HG03432 (cell line): ENCODE data around the gene GNG12.

ENCODE experiments used
- ATAC-seq: cut with Tn5 transposase; IDR thresholded peaks from one replicate; pipeline ENCODE4 v1.9.1; 2021; ENCODE audit warnings: mild to moderate bottlenecking, moderate library complexity; ENCODE audit not compliant: unreplicated experiment

GNG12 gene

DNA sequence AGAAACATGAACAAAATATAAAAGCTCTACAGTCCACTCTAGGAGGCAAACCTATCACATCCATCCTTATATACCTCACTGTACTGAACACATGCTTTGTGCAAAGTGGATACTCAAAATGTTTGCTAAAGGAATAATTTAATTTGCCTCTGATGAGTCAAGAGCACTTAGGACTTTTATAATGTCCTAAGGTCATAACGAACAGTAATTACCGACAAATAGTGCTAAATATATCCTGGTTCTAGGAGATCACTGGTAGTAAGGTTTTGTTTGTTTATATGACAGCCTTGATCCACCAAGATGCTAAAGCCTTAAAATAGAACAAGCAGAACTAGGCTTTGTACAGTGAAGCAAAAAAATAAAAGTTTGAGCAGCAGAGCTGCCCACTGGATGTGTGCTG, 77.6 kb downstream of the GNG12 start:
- ATAC-seq: no peak

DNA sequence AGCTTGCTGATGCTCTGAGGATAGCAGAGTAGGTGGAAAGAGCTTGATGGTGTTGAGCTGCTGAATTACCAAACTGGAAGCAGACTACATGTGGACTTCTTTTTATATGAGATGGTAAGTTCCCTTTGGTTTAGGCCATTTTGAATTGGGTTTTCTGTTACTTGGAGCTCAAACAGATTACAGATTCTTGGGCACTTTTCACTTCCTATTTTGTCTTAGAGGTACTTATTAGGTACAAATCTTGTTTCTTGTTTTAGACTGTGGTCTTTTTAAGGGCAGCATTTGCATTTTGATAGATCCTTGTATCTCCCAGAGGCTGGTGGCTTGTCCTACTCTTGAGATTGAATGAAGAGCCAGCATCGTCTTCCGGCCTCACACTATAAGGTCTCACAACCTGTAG, 78.1 kb downstream of the GNG12 start:
- ATAC-seq: no peak

DNA sequence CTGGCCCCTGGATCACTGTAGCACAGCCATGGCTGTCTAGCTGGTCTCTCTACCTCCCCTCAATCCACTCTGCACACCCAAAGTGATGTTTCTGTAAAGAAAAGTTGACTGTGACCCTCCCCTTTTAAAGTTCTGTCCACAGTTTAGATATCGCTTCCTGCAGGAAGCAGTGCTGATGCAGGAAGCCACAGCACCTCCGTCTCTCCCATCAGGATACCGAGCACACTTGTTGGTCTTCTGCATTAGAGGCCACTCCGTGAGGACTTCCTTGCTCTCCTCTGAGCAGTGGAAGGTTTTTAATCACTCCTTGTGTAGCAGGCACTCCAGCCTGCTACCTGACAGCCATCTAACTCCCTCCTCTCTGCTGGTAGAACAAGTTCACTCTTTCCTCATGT, 78.7 kb downstream of the GNG12 start:
- no peak for ATAC-seq

DNA sequence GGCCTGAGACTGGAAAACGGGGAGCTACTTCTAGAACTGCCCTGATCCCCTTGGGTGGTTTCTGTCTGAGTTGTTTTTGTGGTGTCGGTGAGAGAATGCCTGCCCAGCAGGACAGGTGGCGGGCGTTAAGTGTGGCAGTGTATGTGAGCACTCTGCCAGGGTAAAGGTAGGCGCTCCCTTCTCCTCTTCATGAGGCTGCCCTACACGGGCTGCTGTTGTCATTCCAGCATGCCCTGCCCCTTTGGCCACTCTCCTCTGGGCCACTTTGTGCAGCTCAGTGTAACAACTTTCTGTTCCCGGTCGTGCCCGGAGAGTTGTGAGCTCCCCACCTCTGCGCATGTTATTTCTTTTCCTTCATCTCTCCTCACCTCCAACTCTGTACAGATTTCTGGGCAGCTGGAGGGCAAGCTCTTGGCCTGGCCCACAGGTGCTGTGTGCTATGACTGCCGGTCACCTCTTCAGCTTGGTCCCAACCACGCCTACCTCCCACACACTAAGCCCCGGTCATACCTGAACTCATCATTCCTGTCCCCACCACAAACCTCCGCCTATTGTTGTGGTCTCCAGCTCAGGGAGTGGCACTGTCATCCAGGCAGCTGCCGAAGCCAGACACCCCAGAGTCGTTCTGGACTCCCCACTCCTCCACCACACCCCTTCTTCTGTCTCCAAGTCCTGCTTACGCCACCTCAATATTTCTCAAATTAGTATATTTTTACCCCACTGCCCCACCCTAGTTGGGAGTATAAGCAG, 79.3 kb downstream of the GNG12 start:
- ATAC-seq: no peak

DNA sequence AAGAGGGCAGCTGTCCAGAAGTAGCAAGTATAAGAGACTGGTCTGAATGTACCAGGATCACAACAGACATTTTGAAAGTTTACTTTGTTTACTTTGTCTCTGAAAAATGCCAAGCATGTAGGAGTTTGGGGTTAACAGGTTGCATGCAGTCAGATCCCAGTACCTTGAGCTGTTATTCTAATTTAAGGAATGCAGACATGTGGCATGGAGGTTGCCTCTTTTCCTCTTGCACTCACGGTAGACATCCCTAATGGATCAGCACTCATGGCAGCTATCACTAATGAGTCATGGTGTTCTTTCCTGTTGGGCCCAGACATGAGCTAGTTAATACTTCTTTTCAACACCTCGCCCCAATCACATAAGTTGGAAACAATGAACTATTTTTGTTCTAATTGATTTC, 81.0 kb downstream of the GNG12 start:
- no peak for ATAC-seq

DNA sequence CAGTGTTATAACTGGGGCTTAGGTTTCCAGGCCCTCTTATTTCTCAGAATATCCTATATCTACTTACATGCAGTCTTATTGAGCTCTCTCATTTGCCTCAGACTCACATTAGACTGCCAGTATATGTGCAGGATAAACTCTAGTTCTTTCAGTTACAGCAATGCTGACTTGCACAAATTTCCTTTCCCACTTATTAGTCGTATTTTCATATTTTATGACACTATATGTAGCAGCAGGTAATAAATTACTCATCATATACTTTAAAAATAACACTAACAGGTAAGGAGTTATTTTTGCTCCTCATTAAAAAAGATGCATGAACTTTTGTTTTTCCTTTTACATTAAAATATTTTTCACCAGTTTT, 82.6 kb downstream of the GNG12 start:
- ATAC-seq: no peak

DNA sequence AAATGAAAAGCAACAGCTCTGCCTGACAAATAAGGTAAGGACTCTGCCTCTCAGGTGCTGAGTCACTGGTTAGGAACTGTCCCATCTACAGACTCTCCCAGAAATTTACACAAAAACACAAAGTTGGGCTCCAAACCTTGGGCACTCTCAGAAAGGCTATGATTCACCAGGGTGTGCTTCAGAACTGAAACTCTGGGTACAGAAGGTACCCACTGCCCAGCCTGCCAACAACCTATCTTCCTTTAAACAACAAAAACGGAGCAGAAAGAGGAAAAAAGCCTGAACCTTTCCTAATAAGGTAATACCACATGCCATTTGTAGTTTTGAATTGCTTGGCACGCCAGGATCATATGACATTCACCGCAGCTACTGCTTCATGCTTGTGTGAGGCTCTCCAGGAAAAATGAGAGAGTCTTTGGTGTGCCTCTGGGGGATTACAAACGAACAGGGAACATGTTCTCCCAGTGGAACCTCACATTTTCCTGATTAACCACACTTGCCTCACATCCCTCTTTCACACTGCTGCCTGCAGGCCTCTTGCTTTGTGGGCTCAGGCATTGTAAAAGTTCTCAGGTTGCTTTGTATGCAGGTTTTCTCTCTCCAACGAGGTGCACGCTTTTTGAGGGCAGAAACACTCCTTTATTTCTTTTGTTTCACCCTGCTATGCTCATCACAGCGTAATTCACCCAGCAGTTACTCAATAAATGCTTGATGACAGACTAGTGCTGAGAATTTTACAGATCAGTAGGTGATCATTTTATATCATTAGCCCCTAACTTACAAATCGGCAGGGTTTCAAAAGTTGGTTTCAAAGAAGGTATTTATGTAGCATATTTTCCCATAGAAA, 83.2 kb downstream of the GNG12 start:
- ATAC-seq: peak; percentile 33

DNA sequence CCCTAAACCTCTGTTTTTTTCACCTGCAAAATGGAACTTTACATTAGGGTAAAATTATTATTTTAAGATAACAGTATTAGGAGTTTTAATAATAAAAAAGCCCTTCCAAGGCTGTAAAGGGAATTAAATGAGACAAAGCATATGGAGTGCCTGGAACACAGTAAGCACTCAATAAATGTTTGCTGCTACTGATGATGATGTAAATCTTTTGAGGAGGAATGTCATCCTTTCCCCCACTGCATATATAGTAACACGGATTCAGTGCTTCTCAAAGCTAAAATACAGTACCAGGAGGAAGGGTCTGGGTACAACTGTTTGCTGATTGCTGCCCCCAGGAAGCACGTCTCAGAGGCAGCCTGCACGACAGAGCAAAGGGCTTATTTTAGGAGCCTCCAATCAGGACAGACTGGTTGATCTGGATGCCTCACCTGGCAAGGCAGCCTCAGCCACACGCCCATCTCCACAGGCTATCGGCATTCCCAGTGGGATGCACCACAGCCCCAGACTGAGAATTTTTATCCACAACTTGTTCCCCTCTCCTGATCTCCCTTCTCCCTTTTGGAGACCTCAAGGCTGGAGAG, 83.9 kb downstream of the GNG12 start:
- peak; percentile 3 for ATAC-seq

DNA sequence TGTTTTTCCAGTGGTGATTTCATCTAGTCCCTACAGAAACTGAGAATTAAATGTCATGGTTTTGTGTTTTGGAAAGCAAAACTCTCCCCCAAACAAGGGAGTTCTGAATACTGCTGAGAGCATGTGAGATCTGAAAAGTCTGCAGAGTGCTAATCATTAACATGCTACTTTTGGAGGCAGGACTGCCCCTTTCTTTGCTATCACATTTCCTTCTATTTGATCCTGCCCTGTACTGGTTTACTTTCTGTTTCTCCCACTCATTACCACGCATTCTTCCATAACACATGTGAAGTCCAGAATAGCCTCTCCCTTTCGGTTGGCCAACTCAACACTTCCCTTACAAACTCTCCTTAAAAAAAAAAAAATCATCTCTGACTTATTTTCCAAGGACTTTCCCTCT, 84.6 kb downstream of the GNG12 start:
- ATAC-seq: peak; percentile 91

DNA sequence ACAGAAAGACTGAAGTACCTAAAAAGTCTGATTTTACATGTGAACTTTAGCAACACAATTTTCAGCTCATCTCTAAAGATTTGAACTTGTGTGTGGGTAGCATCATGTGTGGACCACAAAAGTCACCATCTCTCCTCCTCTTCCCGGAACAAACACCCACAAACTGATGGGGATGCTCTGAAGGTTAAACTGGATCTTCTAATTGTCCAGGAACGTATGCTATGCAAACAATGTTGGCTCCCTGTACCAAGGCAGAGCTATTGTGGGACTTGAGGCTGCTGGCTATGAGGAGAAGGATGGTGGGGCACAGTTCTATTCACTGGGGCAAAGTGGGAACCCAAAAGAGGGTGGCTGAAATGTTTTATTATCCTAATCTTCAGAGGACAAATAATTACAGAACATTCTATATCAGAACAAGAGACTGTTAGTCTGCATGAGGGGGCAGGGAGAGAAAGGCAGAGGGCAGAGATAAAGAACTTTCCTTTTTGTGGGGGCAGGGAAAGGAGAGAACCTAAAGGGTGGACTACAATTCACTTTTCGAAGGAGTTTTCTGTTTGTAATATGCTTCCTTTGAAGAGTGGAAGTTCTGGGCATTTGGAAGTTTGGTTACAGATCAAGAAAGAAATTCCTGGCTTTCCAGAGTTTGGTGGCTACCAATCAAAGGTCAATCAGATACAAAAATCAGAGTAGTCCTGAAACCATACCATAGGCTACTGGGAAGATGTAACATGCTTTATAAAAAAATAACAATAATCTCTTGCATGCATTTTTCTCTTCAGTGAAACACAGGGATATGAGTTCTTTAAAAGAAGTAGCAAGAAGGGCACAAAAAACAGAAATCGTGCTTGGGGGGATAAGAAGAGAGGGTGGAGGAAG, 85.4 kb downstream of the GNG12 start:
- ATAC-seq: no peak

DNA sequence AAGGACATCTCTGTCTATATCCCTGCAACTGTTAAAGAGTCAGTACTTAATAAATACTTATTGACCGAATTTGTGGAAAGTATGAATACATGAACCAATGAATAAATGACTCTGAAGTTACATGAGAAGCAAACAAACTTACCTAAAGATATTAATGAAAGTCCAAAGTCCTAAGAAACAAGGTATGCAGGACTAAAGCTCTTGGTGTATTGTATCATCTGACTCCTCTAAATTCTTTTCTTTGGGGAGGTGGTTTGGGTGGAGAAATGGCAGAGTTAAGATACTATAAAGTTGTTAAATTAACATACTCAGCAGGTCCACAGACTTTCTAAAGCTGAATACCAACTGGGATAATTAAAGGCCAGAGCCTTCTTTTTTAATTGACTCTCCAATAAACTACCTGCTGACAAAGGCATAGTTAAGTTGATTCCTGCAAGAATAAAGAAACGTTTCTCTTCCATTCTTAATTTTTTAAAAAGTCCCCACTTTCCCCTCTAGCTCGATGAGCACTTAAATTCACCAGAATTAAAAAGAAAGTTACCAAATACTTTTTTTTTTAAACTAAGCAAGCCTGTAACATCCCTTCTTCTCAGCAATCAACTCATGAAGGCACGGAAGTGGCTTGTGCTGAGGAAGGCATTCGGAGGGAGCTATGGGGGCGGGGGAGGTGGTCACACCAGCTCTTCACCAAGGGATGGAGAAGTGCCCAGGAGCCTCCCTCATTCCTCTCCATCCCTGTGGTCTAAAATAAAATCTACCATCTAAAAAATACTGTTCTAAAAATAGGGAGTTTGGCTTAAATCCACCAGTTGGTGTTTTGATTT, 87.2 kb downstream of the GNG12 start:
- ATAC-seq: no peak

DNA sequence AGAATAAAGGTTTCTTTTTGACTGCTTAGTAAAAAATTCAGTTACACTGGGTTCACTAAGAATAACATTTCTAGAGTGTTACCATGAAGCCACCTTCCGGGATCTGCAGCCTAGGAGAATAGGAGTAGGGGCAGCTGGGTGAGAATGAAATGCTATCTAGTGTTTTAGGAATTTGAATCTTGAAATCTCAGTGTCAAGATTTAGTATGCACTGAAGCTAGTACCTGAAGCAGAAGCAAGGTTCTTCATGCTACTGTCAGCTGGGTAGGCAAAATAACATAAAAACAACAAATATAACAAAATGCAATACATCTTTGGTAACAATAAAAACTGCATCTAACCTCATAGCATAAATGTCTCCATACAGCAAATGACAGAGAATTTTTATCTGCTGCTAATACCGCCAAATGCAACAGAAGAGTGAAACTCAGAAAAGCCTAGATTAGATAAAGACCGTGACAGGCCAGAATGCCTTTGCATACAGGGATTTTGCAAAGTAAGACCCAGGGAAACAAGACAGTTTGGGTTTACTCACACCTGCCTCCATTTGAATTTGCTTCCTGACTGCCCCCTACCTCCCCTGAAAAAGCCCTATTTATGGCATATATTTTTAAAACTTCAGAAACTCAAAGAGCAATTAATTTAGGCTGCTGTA, 90.1 kb downstream of the GNG12 start:
- peak; percentile 42 for ATAC-seq

DNA sequence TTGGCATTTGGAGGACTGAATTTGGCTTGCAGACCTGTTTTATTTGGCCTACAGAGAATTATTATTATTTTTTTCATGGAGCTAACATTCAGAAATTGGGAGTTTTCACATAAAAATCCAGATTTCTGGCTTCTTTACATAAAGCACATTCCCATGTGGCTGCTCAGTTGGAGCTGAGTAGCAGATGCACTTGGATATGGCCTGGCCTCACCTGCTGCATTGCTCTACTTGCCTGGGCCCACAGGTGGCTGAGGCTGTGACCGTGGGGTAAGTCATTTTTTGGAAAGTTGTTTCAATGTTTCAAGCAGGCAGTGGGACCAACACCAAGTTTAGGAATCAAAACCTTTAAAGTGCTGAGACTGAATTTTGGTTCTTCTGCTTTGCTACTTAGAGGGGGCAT, 91.5 kb downstream of the GNG12 start:
- no peak for ATAC-seq

DNA sequence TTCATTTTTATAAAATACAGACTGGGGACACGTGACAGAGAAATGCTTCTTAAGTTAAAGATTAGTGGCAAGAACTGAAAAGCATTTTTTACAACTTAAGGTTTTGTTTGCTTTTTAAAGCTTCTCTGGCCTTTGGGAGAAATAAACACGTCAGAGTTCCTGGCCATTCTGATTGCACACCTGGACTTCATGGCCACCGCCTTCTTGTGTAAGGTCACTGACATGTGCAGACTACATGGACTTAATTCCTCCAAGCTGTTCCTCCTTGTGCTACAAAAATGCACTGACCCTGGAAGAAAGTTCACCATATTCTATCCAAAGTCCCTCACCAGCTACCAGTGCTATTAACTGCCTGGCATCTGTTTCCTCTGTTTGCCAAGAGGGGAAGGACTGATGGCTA, 92.1 kb downstream of the GNG12 start:
- no peak for ATAC-seq

DNA sequence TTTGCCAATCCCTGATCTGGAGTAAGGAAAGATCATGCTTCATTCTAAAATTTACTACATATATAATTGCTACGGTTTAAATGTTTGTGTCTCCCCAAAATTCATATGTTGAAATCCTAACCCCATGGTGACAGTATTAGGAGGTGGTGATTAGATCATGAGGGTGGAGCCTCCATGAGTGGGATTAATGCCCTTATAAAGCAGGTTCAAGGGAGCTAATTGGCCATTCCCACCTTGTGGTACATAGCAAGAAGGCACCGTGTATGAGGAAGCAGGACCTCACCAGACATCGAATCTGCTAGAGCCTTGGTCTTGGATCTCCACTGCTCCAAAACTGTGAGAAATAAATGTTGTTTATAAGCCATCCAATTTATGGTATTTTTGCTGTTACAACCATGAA, 92.7 kb downstream of the GNG12 start:
- no peak for ATAC-seq

DNA sequence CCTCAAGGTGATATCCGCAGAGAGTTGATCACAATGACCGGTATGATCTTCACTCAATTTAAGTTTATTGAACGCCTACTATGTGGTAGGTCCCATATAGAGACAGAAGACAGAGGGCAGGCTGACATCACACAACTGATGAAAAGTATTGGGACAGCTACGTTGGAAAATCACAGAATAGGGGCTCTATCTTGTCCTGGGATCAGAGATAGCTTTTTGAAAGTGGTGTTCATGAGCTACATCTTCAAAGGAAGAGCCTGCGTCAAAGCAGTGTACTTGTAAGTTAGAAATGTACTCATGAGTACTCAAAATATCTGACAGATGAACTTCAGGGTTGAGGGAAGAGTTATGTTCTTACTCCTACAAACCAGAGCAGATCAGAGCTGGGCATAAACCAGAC, 93.9 kb downstream of the GNG12 start:
- ATAC-seq: no peak

DNA sequence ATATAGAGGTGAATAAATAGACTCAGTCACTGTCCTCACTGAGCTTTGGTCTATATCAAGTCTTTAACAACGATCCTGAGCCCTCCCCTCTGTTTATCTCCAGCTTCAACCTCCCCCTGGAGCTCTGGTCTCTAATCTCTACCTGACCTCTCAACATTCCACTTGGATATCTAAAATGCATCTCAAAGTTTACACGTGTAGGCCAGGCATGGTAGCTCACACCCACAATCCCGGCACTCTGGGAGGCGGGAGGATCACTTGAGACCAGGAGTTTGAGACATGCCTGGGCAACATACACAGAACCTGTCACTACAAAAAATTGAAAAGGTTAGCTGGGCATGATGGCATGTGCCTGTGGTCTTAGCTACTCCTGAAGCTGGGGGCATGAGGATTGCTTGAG, 94.9 kb downstream of the GNG12 start:
- no peak for ATAC-seq

DNA sequence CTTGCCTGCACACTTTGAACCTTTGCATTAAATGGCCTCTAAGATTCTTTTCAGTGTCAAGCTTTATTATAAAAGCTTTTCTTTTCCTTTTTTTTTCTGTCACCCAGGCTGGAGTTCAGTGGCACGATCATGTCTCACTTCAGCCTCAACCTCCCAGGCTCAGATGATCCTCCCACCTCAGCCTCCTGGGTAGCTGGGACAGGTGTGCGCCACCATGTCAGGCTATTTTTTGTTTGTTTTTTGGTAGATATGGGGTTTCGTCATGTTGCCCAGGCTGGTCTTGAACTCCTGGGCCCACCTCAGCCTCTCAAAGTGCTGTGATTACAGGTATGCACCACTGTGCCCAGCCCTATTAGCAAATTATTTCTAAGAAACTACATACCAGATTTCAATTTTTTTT, 95.4 kb downstream of the GNG12 start:
- no peak for ATAC-seq

DNA sequence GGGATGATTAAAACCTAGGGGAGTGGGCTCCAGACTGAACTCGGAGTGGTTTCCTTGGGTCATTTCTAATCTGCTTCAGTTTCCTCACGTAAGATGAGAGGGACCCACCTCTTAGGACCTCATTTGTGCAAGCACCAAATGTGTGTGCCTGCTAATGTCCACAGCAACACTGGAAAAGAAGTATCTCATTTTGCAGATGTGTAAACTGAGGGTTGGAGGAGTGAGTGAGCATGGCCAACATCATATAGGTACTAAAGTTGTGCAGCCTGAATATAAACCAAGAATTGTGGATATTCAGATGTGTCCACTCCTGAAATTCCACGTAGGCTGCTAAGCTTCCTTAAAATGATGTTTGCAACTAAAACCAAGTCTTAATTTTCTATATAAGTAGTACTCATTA, 96.5 kb downstream of the GNG12 start:
- ATAC-seq: no peak
